Endodermal cell (in vitro differentiated cells): Measurements from ENCODE around the gene TUBA8. TPM values are rescaled to one million over a fixed set of nuclear protein-coding genes. Genes with fewer than 3 reads are reported as not detected.
A peak's percentile ranks its signal among the peaks of the same experiment; 100 is the strongest.

Experiments used
- DNase-seq: peaks from one replicate; pipeline ENCODE4 v3.0.0-alpha.2; 2017
- H3K27ac ChIP-seq: 2 replicates; pipeline ENCODE4 v1.5.1; 2013; ENCODE audit warnings: mild to moderate bottlenecking, low read depth, low read length, moderate library complexity
- H3K27me3 ChIP-seq: 2 replicates; pipeline ENCODE4 v1.6.1; 2013; ENCODE audit warnings: mild to moderate bottlenecking, low read length, moderate library complexity; ENCODE audit not compliant: insufficient read depth, control insufficient read depth, poor library complexity, severe bottlenecking
- H3K36me3 ChIP-seq: 2 replicates; pipeline ENCODE4 v1.7.0; 2013; ENCODE audit warnings: mild to moderate bottlenecking, low read length, moderate library complexity; ENCODE audit not compliant: control insufficient read depth, insufficient read depth
- H3K4me1 ChIP-seq: one replicate; pipeline ENCODE4 v1.7.0; 2013; ENCODE audit warnings: low read length; ENCODE audit not compliant: control insufficient read depth, insufficient read depth
- H3K4me3 ChIP-seq: 2 replicates; pipeline ENCODE4 v1.5.1; 2013; ENCODE audit warnings: mild to moderate bottlenecking, low read length, moderate library complexity
- H3K9ac ChIP-seq: 2 replicates; pipeline ENCODE4 v1.6.1; 2013; ENCODE audit warnings: mild to moderate bottlenecking, low read length, moderate library complexity; ENCODE audit not compliant: poor library complexity, severe bottlenecking; ENCODE audit errors: extremely low read depth
- H3K9me3 ChIP-seq: 2 replicates; pipeline ENCODE4 v1.6.1; 2013; ENCODE audit warnings: mild to moderate bottlenecking, low read length, moderate library complexity; ENCODE audit not compliant: control insufficient read depth
- H3K27ac Mint-ChIP-seq: 2 replicates; pipeline ENCODE4 v1.8.0; 2020; ENCODE audit warnings: mixed read lengths
- H3K27me3 Mint-ChIP-seq: 2 replicates; pipeline ENCODE4 v1.8.0; 2021; ENCODE audit warnings: mild to moderate bottlenecking, mixed read lengths; ENCODE audit not compliant: insufficient read depth
- H3K36me3 Mint-ChIP-seq: 2 replicates; pipeline ENCODE4 v1.8.0; 2020; ENCODE audit warnings: low read depth, mixed read lengths
- H3K4me1 Mint-ChIP-seq: 2 replicates; pipeline ENCODE4 v1.8.0; 2020; ENCODE audit warnings: mixed read lengths
- H3K4me3 Mint-ChIP-seq: 2 replicates; pipeline ENCODE4 v1.8.0; 2020; ENCODE audit warnings: mild to moderate bottlenecking, moderate library complexity, mixed read lengths
- H3K9me3 Mint-ChIP-seq: 2 replicates; pipeline ENCODE4 v1.8.0; 2020; ENCODE audit warnings: mild to moderate bottlenecking, mixed read lengths
- CTCF ChIP-seq: fragments of 200-600 bp; sonication (generic); conservative IDR thresholded peaks from 2 replicates; pipeline ENCODE4 v1.5.0; 2021; ENCODE audit warnings: antibody characterized with exemption, mild to moderate bottlenecking
- WGBS, 2 experiments: methylation state at CpG; one replicate each; pipeline versions ENCODE4 v1.1.5 to v1.1.7; 2013; ENCODE audit warnings: missing lambda C conversion rate in 2 of 2, mixed read lengths in 1 of 2; ENCODE audit not compliant: insufficient coverage in 1 of 2, insufficient read length in 1 of 2; 5-methylcytosine and 5-hydroxymethylcytosine counted together
- total RNA-seq, 2 donors: library from RNA; stranded (reverse); fragmentation: NEBNext Ultra II Directional in 1 of 2; extraction: Animal tissue kit (Norgen Biotek cat#: 25700) in 1 of 2; gene quantifications; 2 replicates in 1 of 2; 3 replicates in 1 of 2; pipeline ENCODE4 v1.2.1, GENCODE V29; 2021

Gene TUBA8
- total RNA-seq, 2 donors from 2014 or later = 0.58 to 0.66 TPM

- Mint-ChIP-seq H3K4me1 (peaks cover 3% of the 10 kb centered on the region), H3K9me3 (no peaks in the 10 kb centered on the region), H3K27me3 (peaks cover 30% of the 10 kb centered on the region), H3K27ac (no peak overlapping the region), H3K4me3 (no peak overlapping the region), H3K36me3 (no peaks in the 10 kb centered on the region)
- Histone ChIP-seq H3K4me3 (no peak overlapping the region), H3K36me3 (no peaks in the 10 kb centered on the region), H3K4me1 (no peaks in the 10 kb centered on the region), H3K27ac (no peak overlapping the region), H3K27me3 (peaks cover 22% of the 10 kb centered on the region), H3K9ac (no peak overlapping the region), H3K9me3 (no peaks in the 10 kb centered on the region)
- 92 to 98% methylated on average over 14 to 15 of the region's 15 CpGs for WGBS, 2 experiments
- TF ChIP-seq CTCF = no peak
- DNase-seq = no peak
These were observed 4.5 kb downstream of the TUBA8 start for GRCh38 chr22:18114976-18115652.

GRCh38 chr22:18115906-18116371 is 5.3 kb downstream of the TUBA8 start:
- no peaks in the 10 kb centered on the region for H3K9me3 ChIP-seq
- no peak for DNase-seq
- H3K9ac ChIP-seq = no peak overlapping the region
- no peaks in the 10 kb centered on the region for H3K4me1 ChIP-seq
- H3K27ac ChIP-seq = no peak overlapping the region
- WGBS, 2 experiments = 88 to 93% methylated on average over 7 to 8 of the region's 8 CpGs
- Mint-ChIP-seq H3K36me3 (no peaks in the 10 kb centered on the region), H3K27ac (no peak overlapping the region), H3K27me3 (peaks cover 23% of the 10 kb centered on the region), H3K4me1 (peaks cover under 1% of the 10 kb centered on the region), H3K4me3 (no peak overlapping the region), H3K9me3 (no peaks in the 10 kb centered on the region)
- no peak overlapping the region for H3K4me3 ChIP-seq
- no peaks in the 10 kb centered on the region for H3K36me3 ChIP-seq
- H3K27me3 ChIP-seq = peaks cover 14% of the 10 kb centered on the region
- no peak for TF ChIP-seq CTCF

GRCh38 chr22:18116634-18117033 is 6.0 kb downstream of the TUBA8 start:
- Mint-ChIP-seq H3K36me3 (no peaks in the 10 kb centered on the region), H3K4me3 (no peak overlapping the region), H3K27ac (no peak overlapping the region), H3K9me3 (no peaks in the 10 kb centered on the region), H3K27me3 (peaks cover 16% of the 10 kb centered on the region), H3K4me1 (no peaks in the 10 kb centered on the region)
- H3K36me3 ChIP-seq = no peaks in the 10 kb centered on the region
- no peak overlapping the region for H3K27ac ChIP-seq
- 87 to 94% methylated on average over 12 to 15 of the region's 15 CpGs for WGBS, 2 experiments
- peaks cover 7% of the 10 kb centered on the region for H3K27me3 ChIP-seq
- no peak overlapping the region for H3K4me3 ChIP-seq
- no peak overlapping the region for H3K9ac ChIP-seq
- no peaks in the 10 kb centered on the region for H3K4me1 ChIP-seq
- TF ChIP-seq CTCF = no peak
- DNase-seq = peak; percentile 29
- no peaks in the 10 kb centered on the region for H3K9me3 ChIP-seq
